Neuron (in vitro differentiated cells): Measurements from ENCODE around the gene PDZRN3.

Experiments used
- H2AFZ ChIP-seq: one replicate; pipeline ENCODE4 v1.6.1; 2013; ENCODE audit warnings: low read depth, mild to moderate bottlenecking, inconsistent platforms, low read length, moderate library complexity
- H3K27me3 ChIP-seq: one replicate; pipeline ENCODE4 v1.6.1; 2013; ENCODE audit warnings: low read length; ENCODE audit not compliant: insufficient read depth
- H3K36me3 ChIP-seq: one replicate; pipeline ENCODE4 v1.6.1; 2013; ENCODE audit warnings: low read length; ENCODE audit not compliant: insufficient read depth
- H3K4me1 ChIP-seq: one replicate; pipeline ENCODE4 v1.6.1; 2013; ENCODE audit warnings: low read length; ENCODE audit not compliant: insufficient read depth
- H3K4me3 ChIP-seq: 2 replicates; pipeline ENCODE4 v1.5.1; 2013; ENCODE audit warnings: mild to moderate bottlenecking, low read length, moderate library complexity
- H3K9me3 ChIP-seq: one replicate; pipeline ENCODE4 v1.6.1; 2013; ENCODE audit warnings: low read length

Gene PDZRN3

GRCh38 chr3:73411993-73412392 is 212.7 kb downstream of the PDZRN3 start:
- no peak overlapping the region for H2AFZ ChIP-seq
- H3K9me3 ChIP-seq = no peaks in the 10 kb centered on the region
- no peaks in the 10 kb centered on the region for H3K36me3 ChIP-seq
- no peak overlapping the region for H3K4me3 ChIP-seq
- H3K4me1 ChIP-seq = no peaks in the 10 kb centered on the region
- H3K27me3 ChIP-seq = no peaks in the 10 kb centered on the region

GRCh38 chr3:73411545-73411944 is 213.2 kb downstream of the PDZRN3 start:
- no peaks in the 10 kb centered on the region for H3K9me3 ChIP-seq
- H3K4me1 ChIP-seq = no peaks in the 10 kb centered on the region
- H3K4me3 ChIP-seq = no peak overlapping the region
- H3K36me3 ChIP-seq = no peaks in the 10 kb centered on the region
- H2AFZ ChIP-seq = no peak overlapping the region
- H3K27me3 ChIP-seq = no peaks in the 10 kb centered on the region

DNA sequence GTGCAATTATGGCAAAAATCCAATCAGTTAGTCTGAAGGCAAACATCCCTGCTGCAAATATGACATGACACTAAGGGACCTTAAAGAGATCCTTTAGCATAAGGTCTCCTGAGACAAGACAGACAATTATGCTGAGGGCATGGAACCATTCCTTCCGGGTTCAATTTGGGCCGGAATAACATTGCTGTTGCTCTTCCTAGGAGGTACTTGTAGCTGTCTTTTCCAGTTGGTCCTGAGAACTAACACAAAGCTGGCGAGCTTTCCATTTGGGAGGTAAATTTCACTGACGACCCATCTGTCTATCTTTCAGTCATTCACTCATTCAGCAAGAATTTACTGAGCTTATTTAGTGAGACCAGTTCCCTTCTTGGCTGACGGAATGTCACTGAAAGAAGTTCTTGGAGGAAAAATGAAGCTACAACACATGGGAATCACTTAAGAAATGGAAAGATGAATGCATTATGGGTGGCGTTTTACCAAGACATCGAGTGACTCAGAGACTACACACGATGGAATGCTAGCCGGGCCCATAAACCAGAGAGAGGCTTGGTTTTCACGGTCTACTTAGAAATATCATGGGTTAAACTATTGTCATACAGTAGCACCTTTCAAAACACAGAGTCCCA is 215.5 kb downstream of the PDZRN3 start:
- H3K9me3 ChIP-seq = no peaks in the 10 kb centered on the region
- H3K4me3 ChIP-seq = no peak overlapping the region
- H3K36me3 ChIP-seq = no peaks in the 10 kb centered on the region
- peaks cover under 1% of the 10 kb centered on the region for H3K4me1 ChIP-seq
- H2AFZ ChIP-seq = no peak overlapping the region
- no peaks in the 10 kb centered on the region for H3K27me3 ChIP-seq

GRCh38 chr3:73408634-73409033 is 216.1 kb downstream of the PDZRN3 start:
- H2AFZ ChIP-seq = no peak overlapping the region
- H3K9me3 ChIP-seq = no peaks in the 10 kb centered on the region
- H3K4me1 ChIP-seq = peaks cover 2% of the 10 kb centered on the region
- H3K4me3 ChIP-seq = no peak overlapping the region
- H3K36me3 ChIP-seq = no peaks in the 10 kb centered on the region
- H3K27me3 ChIP-seq = no peaks in the 10 kb centered on the region

DNA sequence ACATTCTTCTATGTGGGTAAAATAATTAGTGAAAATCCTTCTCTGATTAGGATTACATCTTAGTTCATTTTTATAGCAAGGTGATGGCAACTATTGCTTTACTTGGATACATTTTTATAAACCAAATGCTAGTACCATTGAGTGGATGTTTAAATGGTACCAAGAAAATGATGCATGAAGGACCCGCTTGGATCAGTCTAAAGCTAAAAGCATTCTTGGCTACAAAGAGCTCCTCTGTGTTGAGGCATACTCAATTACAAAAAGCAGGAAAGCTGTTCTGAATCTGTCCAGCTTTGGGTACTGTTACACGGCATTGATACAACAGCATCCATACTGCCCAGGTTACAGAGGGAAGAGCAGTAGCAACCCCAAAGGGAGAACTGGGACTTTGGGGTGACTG is 217.2 kb downstream of the PDZRN3 start:
- no peak overlapping the region for H2AFZ ChIP-seq
- H3K4me3 ChIP-seq = no peak overlapping the region
- no peaks in the 10 kb centered on the region for H3K9me3 ChIP-seq
- H3K27me3 ChIP-seq = no peaks in the 10 kb centered on the region
- peaks cover 2% of the 10 kb centered on the region for H3K4me1 ChIP-seq
- no peaks in the 10 kb centered on the region for H3K36me3 ChIP-seq

DNA sequence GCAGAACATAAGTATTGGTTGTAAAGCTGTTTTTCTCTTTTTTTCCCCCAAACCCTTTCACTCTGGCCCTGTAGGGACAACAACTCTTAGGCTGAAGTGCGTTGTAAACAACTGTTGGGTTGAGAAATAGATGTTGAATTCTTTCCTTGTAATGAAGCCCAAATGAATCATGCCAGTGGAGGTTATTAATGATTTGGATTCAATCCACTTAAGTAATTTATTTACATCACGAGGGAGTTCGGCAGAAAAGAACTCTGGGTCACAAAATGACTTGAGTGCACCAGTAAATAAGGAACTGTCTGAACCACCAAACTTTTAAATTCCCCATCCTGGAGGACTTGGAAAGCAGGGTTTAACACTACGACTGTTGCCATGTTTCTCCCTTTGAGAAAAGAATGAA is 218.9 kb downstream of the PDZRN3 start:
- Histone ChIP-seq H3K27me3 (no peaks in the 10 kb centered on the region), H3K4me3 (no peak overlapping the region)

DNA sequence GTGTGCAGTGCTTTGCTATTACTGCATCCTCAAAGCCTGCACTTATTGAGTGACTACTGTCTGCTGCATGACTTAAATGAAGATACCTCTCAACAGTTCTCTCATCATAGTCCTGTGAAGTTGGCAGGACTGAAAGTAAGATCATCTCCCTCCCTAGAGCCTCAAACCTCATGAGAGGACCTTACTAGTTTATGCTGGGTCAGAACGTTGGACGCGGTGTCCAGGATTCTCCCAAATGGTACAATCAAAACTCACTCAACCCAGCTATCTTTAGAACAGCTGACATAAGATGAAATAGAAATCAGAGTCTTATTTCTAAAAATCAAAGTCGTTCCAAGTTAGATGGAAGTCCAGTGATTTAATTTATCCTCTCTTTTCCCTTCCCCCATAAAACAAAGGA is 219.7 kb downstream of the PDZRN3 start:
- Histone ChIP-seq H3K9me3 (no peaks in the 10 kb centered on the region), H3K4me1 (peaks cover 2% of the 10 kb centered on the region), H2AFZ (no peak overlapping the region), H3K4me3 (no peak overlapping the region), H3K36me3 (peaks cover 3% of the 10 kb centered on the region), H3K27me3 (no peaks in the 10 kb centered on the region)

More for the DNA sequence above, 218.9 kb downstream of the PDZRN3 start:
- Histone ChIP-seq H3K36me3 (no peaks in the 10 kb centered on the region), H2AFZ (no peak overlapping the region), H3K9me3 (no peaks in the 10 kb centered on the region), H3K4me1 (peaks cover 2% of the 10 kb centered on the region)

DNA sequence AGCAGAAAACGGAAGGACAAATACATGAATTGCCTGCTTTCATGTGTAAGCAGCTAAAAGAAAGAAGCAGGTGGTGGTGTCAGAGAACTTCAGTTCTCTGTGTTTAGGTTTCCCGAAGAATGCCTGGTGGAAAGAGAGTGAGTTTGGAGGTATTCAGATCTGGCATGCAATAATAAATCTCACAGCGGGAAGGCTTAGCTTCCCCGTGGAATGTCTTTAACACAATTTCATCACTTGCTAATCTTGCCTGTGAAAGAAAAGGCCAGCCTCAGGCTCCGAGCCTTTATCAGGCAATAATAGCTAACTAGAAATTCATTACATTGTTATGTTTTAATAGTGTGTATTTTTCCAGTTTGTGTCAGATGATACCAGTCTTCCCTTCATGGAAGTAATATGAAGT is 220.3 kb downstream of the PDZRN3 start:
- H3K27me3 ChIP-seq = no peaks in the 10 kb centered on the region
- H3K9me3 ChIP-seq = no peaks in the 10 kb centered on the region
- peaks cover 2% of the 10 kb centered on the region for H3K4me1 ChIP-seq
- peaks cover 7% of the 10 kb centered on the region for H3K36me3 ChIP-seq
- no peak overlapping the region for H3K4me3 ChIP-seq
- H2AFZ ChIP-seq = no peak overlapping the region

DNA sequence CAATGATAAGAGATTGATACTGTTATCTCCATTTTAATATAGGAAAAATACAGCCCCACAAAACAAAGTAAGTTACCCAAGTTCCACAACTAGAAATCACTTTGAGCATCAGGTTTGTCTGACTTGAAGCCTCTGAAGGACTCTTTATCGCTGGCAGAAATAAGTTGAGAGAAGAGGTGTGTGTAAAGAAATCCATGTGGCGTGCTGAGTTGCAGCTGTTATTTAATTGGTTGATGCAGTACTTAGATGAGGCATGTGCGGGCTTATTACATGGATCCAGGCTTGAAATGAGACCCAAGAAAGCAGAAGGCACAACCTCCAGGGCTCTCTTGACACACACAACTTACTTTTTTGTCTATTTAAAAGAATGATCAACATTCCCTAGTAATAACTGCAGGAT is 221.3 kb downstream of the PDZRN3 start:
- H3K4me3 ChIP-seq = no peak overlapping the region
- H3K27me3 ChIP-seq = no peaks in the 10 kb centered on the region
- no peak overlapping the region for H2AFZ ChIP-seq
- H3K4me1 ChIP-seq = peaks cover 2% of the 10 kb centered on the region
- no peaks in the 10 kb centered on the region for H3K9me3 ChIP-seq
- peaks cover 7% of the 10 kb centered on the region for H3K36me3 ChIP-seq

DNA sequence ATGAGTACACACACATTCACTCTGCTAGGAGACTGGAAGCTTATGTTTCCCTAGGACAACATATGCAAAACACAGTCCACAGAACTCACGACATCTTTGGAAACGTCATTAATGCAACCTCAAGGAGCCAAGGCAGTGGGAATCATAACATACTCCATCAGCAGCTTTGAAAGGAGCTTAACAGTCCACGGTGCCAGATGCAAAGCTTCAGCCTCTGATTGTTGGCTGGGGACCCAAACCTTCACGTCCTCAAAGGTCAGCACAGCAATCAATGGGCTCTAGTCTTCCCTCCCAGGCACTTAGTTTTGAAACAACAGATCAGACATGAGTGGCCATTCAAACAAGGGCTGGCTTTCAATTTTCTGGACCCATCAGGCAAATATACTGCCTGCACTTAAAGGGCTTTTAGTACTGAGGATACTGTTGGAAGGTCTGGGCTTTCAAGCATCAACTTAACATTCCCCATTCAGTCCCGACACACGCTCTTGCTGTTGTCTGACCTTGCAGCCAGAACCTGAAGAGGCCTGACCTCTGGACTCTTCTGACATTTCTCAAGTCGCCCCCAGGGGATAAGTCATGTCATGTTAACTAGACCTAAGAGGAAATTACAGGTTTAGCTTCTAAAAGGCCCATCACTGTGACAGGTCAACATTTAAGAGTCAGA is 223.0 kb downstream of the PDZRN3 start:
- peaks cover 2% of the 10 kb centered on the region for H3K4me1 ChIP-seq
- no peak overlapping the region for H2AFZ ChIP-seq
- H3K27me3 ChIP-seq = no peaks in the 10 kb centered on the region
- no peak overlapping the region for H3K4me3 ChIP-seq
- no peaks in the 10 kb centered on the region for H3K9me3 ChIP-seq
- peaks cover 7% of the 10 kb centered on the region for H3K36me3 ChIP-seq

DNA sequence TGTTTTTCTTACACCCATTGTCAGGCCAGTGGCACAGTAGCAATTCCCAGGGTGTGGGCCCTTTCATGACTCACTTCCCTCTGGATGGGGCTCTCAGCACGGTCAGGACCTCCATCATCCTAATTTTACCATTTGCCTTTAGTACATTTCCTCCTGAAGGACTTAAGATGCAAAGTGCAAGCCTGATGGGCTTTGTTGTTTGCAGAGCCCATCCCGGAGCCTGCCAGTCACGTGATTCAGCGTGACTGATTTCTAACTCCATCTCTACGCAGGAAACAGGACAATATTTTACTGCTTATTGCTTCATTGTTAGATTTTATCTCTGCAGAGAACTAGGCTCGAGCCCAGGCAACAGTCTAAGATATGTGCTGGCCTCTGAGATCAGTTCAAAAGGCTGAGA is 223.7 kb downstream of the PDZRN3 start:
- peaks cover 7% of the 10 kb centered on the region for H3K36me3 ChIP-seq

DNA sequence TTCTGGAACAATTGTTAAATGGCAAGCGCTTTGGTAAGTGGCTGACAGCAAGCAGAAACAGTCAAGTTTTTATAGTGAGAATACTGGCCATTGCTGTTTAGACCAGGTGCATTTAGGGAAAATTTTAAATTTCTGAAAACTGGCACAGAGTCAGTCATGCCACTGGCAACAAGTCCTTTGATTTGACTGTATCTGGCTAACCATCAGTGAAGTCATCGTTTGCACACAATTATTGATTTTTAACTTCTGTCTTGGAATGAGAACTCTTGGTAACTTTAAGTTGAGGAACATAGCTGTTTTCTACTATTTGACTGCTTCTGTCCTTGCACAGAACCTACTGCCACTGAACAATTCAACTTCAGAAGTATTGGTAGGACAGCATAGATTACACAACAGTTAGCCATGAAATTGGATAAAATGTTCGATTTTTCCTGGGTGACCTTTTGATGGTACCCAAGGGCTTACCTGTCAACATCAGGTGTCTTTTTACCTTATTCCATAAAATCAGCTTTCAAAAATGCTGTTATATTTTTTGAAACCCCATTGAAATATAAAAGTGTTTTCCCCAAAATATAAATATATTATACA is 225.0 kb downstream of the PDZRN3 start:
- H2AFZ ChIP-seq = no peak overlapping the region
- peaks cover 2% of the 10 kb centered on the region for H3K4me1 ChIP-seq
- no peak overlapping the region for H3K4me3 ChIP-seq
- H3K27me3 ChIP-seq = no peaks in the 10 kb centered on the region
- no peaks in the 10 kb centered on the region for H3K9me3 ChIP-seq
- peaks cover 7% of the 10 kb centered on the region for H3K36me3 ChIP-seq

More for the DNA sequence above, 223.7 kb downstream of the PDZRN3 start:
- Histone ChIP-seq H3K4me1 (peaks cover 2% of the 10 kb centered on the region), H2AFZ (no peak overlapping the region), H3K27me3 (no peaks in the 10 kb centered on the region), H3K9me3 (no peaks in the 10 kb centered on the region), H3K4me3 (no peak overlapping the region)

- Histone ChIP-seq H3K4me3 (no peak overlapping the region), H3K4me1 (peaks cover under 1% of the 10 kb centered on the region), H3K9me3 (no peaks in the 10 kb centered on the region), H2AFZ (no peak overlapping the region), H3K27me3 (no peaks in the 10 kb centered on the region), H3K36me3 (peaks cover 7% of the 10 kb centered on the region)
Measured at GRCh38 chr3:73399106-73399505, 225.6 kb downstream of the PDZRN3 start.
